ENCODE data around the gene MAP2K1. TPM values are rescaled to one million over a fixed set of nuclear protein-coding genes. Genes with fewer than 3 reads are reported as not detected.

MAP2K1 gene
- total RNA-seq, 4 donors from 2014 or later: 50.4 to 112 (median 69.5) TPM

- Histone ChIP-seq H3K4me1 (peaks cover 0 to 4% of the 10 kb centered on the region in 2 donors), H3K9me3 (no peaks in the 10 kb centered on the region), H3K36me3 (peaks cover 0 to 87% of the 10 kb centered on the region in 2 donors), H3K27ac (no peak overlapping the region), H3K27me3 (no peaks in the 10 kb centered on the region), H3K4me3 (no peak overlapping the region)
- in situ Hi-C loops (cut with MboI; ENCODE audit: low sequenced_read_pairs in 4 of 4) (no loop called here), intact Hi-C loops (cut with DNase I; ENCODE audit: low total_unique reads) (no loop called here)
- TF ChIP-seq POLR2A (IDR thresholded peaks at IDR 0.05): no peak
- TF ChIP-seq, protein P1, sequence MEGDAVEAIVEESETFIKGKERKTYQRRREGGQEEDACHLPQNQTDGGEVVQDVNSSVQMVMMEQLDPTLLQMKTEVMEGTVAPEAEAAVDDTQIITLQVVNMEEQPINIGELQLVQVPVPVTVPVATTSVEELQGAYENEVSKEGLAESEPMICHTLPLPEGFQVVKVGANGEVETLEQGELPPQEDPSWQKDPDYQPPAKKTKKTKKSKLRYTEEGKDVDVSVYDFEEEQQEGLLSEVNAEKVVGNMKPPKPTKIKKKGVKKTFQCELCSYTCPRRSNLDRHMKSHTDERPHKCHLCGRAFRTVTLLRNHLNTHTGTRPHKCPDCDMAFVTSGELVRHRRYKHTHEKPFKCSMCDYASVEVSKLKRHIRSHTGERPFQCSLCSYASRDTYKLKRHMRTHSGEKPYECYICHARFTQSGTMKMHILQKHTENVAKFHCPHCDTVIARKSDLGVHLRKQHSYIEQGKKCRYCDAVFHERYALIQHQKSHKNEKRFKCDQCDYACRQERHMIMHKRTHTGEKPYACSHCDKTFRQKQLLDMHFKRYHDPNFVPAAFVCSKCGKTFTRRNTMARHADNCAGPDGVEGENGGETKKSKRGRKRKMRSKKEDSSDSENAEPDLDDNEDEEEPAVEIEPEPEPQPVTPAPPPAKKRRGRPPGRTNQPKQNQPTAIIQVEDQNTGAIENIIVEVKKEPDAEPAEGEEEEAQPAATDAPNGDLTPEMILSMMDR (IDR thresholded peaks at IDR 0.05 in 4 of 5, conservative IDR thresholded peaks at IDR 0.05 in 1 of 5): no peak
- ATAC-seq (no peak), DNase-seq (no peak)
Measured at GRCh38 chr15:66440501-66440900, 53.8 kb downstream of the MAP2K1 start.

DNA sequence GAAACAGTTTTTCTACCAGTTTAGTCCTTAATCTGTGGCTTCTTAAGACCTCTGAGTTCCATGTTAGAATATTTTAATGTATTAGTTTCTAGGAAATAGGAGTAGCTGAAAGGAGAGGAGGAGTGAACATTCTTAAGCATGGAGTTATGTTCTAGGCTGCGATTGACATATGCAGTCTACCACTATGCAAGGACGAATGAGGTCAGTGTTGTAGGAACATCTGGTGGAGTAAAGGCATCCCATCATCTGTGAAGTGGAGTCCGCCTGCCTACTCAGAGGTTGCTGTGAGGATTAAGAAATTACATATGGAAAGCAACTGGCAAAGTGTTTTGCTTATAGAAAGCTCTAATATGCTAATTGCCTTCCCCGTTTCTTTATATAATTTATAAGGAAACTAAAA lies 65.7 kb downstream of the MAP2K1 start:
- intact Hi-C loops (cut with DNase I; ENCODE audit: low total_unique reads) (no loop called here), in situ Hi-C loops (cut with MboI; ENCODE audit: low sequenced_read_pairs in 4 of 4) (no loop called here)
- DNase-seq: no peak
- Histone ChIP-seq H3K36me3 (peaks cover 0 to 13% of the 10 kb centered on the region in 2 donors), H3K27ac (no peak overlapping the region), H3K9me3 (no peaks in the 10 kb centered on the region), H3K27me3 (no peaks in the 10 kb centered on the region), H3K4me1 (peaks cover 5 to 14% of the 10 kb centered on the region in 2 donors), H3K4me3 (no peak overlapping the region)
- ATAC-seq: no peak
- no peak for TF ChIP-seq POLR2A (IDR thresholded peaks at IDR 0.05)
- TF ChIP-seq, protein P1 (IDR thresholded peaks at IDR 0.05 in 4 of 5, conservative IDR thresholded peaks at IDR 0.05 in 1 of 5): no peak

- in situ Hi-C loops (cut with MboI; ENCODE audit: low sequenced_read_pairs in 4 of 4) (no loop called here), intact Hi-C loops (cut with DNase I; ENCODE audit: low total_unique reads) (no loop called here)
- H3K4me3 ChIP-seq: no peak overlapping the region
- ATAC-seq: peak; percentile 69 to 70
- H3K27me3 ChIP-seq: no peaks in the 10 kb centered on the region
- peak overlapping the region in 1 of 4 donors; percentile 20 for H3K27ac ChIP-seq
- peaks cover 5 to 14% of the 10 kb centered on the region in 2 donors for H3K4me1 ChIP-seq
- peaks cover 0 to 7% of the 10 kb centered on the region in 2 donors for H3K36me3 ChIP-seq
- peak; percentile 6 to 38 for DNase-seq
- TF ChIP-seq, protein P1 (IDR thresholded peaks at IDR 0.05 in 4 of 5, conservative IDR thresholded peaks at IDR 0.05 in 1 of 5): no peak
- no peak for TF ChIP-seq POLR2A (IDR thresholded peaks at IDR 0.05)
- H3K9me3 ChIP-seq: no peaks in the 10 kb centered on the region
Measured at GRCh38 chr15:66452971-66453580, 66.4 kb downstream of the MAP2K1 start.

DNA sequence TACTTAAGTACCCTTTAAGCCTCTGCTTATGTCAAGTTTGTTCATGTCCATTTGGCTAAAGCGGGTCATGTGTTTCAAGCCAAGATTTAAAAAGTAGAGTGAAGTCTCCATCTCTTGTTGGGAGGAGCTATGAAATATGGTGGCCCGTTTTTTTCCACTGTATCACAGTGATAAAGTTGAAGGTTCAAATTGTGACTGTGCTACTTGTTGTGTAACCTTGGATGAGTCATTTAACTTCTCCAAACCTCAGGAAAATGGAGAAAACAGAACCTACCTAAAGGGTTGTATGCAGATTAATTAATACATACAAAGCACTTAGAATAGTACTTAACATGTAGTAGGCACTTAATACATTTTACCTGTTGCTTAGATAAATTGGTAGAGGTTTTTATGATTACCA lies 67.4 kb downstream of the MAP2K1 start:
- Histone ChIP-seq H3K4me3 (no peak overlapping the region), H3K4me1 (peaks cover 5 to 14% of the 10 kb centered on the region in 2 donors), H3K27ac (no peak overlapping the region), H3K27me3 (no peaks in the 10 kb centered on the region), H3K9me3 (no peaks in the 10 kb centered on the region), H3K36me3 (peaks cover 0 to 5% of the 10 kb centered on the region in 2 donors)
- DNase-seq: no peak
- intact Hi-C loops (cut with DNase I; ENCODE audit: low total_unique reads): no loop called here
- in situ Hi-C loops (cut with MboI; ENCODE audit: low sequenced_read_pairs in 4 of 4): no loop called here
- ATAC-seq: no peak
- no peak for TF ChIP-seq POLR2A (IDR thresholded peaks at IDR 0.05)
- TF ChIP-seq, protein P1 (IDR thresholded peaks at IDR 0.05 in 4 of 5, conservative IDR thresholded peaks at IDR 0.05 in 1 of 5): no peak

- no peak for DNase-seq
- ATAC-seq: no peak
- H3K4me1 ChIP-seq: peaks cover 5 to 14% of the 10 kb centered on the region in 2 donors
- no peaks in the 10 kb centered on the region for H3K9me3 ChIP-seq
- TF ChIP-seq, protein P1 (IDR thresholded peaks at IDR 0.05 in 4 of 5, conservative IDR thresholded peaks at IDR 0.05 in 1 of 5): no peak
- TF ChIP-seq POLR2A (IDR thresholded peaks at IDR 0.05): no peak
- peaks cover 0 to 5% of the 10 kb centered on the region in 2 donors for H3K36me3 ChIP-seq
- intact Hi-C loops (cut with DNase I; ENCODE audit: low total_unique reads): no loop called here
- H3K27ac ChIP-seq: no peak overlapping the region
- no peaks in the 10 kb centered on the region for H3K27me3 ChIP-seq
- in situ Hi-C loops (cut with MboI; ENCODE audit: low sequenced_read_pairs in 4 of 4): no loop called here
- no peak overlapping the region for H3K4me3 ChIP-seq
Measured at GRCh38 chr15:66456211-66456610, 69.5 kb downstream of the MAP2K1 start.

Measured in gastrocnemius medialis (tissue), 4 donors.